Measurements from ENCODE around the gene VWA8. TPM values are rescaled to one million over a fixed set of nuclear protein-coding genes. Genes with fewer than 3 reads are reported as not detected.

Gene VWA8
- total and polyA plus RNA-seq, 7 donors = 3.0 to 37.5 (median 24.7) TPM

GRCh38 chr13:41971848-41972247, 10.9 kb upstream of the VWA8 start:
- Histone ChIP-seq H3K27ac (no peak overlapping the region), H3K27me3 (no peaks in the 10 kb centered on the region), H3K4me1 (no peaks in the 10 kb centered on the region), H3K4me3 (no peak overlapping the region), H3K36me3 (no peaks in the 10 kb centered on the region), H3K9me3 (no peaks in the 10 kb centered on the region)
- intact Hi-C loops (cut with DNase I) = no loop called here
- 32 to 62% methylated on average over 5 of the region's 5 CpGs for WGBS, 2 donors
- TF ChIP-seq CTCF (IDR thresholded peaks at IDR 0.05) (no peak), POLR2AphosphoS5 (IDR thresholded peaks at IDR 0.05) (no peak), POLR2A (IDR thresholded peaks at IDR 0.05) (no peak), EP300 (IDR thresholded peaks at IDR 0.05) (no peak)
- DNase-seq = no peak

GRCh38 chr13:41970918-41971317, 10.0 kb upstream of the VWA8 start:
- no peaks in the 10 kb centered on the region for H3K36me3 ChIP-seq
- TF ChIP-seq POLR2A (IDR thresholded peaks at IDR 0.05) (no peak), POLR2AphosphoS5 (IDR thresholded peaks at IDR 0.05) (no peak), CTCF (IDR thresholded peaks at IDR 0.05) (no peak), EP300 (IDR thresholded peaks at IDR 0.05) (no peak)
- intact Hi-C loops (cut with DNase I) = no loop called here
- no peaks in the 10 kb centered on the region for H3K4me1 ChIP-seq
- H3K27ac ChIP-seq = no peak overlapping the region
- H3K27me3 ChIP-seq = no peaks in the 10 kb centered on the region
- H3K9me3 ChIP-seq = no peaks in the 10 kb centered on the region
- DNase-seq = no peak
- WGBS, 2 donors = 91 to 95% methylated on average over 2 of the region's 2 CpGs
- H3K4me3 ChIP-seq = no peak overlapping the region

- intact Hi-C loops (cut with DNase I) = no loop called here
- no peak for DNase-seq
- H3K9me3 ChIP-seq = no peaks in the 10 kb centered on the region
- no peak overlapping the region for H3K27ac ChIP-seq
- no peak for TF ChIP-seq POLR2A (IDR thresholded peaks at IDR 0.05)
- no peak for TF ChIP-seq CTCF (IDR thresholded peaks at IDR 0.05)
- no peak for TF ChIP-seq EP300 (IDR thresholded peaks at IDR 0.05)
- no peak for TF ChIP-seq POLR2AphosphoS5 (IDR thresholded peaks at IDR 0.05)
- H3K4me1 ChIP-seq = no peaks in the 10 kb centered on the region
- H3K36me3 ChIP-seq = no peaks in the 10 kb centered on the region
- no peaks in the 10 kb centered on the region for H3K27me3 ChIP-seq
- H3K4me3 ChIP-seq = no peak overlapping the region
Observed at GRCh38 chr13:41970022-41970421, 9.1 kb upstream of the VWA8 start.

- Histone ChIP-seq H3K27ac (no peak overlapping the region), H3K36me3 (no peaks in the 10 kb centered on the region), H3K4me3 (no peak overlapping the region), H3K9me3 (no peaks in the 10 kb centered on the region), H3K4me1 (no peaks in the 10 kb centered on the region), H3K27me3 (no peaks in the 10 kb centered on the region)
- intact Hi-C loops (cut with DNase I) = no loop called here
- TF ChIP-seq POLR2AphosphoS5 (IDR thresholded peaks at IDR 0.05) (no peak), CTCF (IDR thresholded peaks at IDR 0.05) (no peak), POLR2A (IDR thresholded peaks at IDR 0.05) (no peak), EP300 (IDR thresholded peaks at IDR 0.05) (no peak)
- no peak for DNase-seq
- 82 to 97% methylated on average over 4 of the region's 4 CpGs for WGBS, 2 donors
Observed at GRCh38 chr13:41969072-41969471, 8.2 kb upstream of the VWA8 start.

GRCh38 chr13:41966671-41967070, 5.8 kb upstream of the VWA8 start:
- peaks cover 0 to 5% (median 2%) of the 10 kb centered on the region in 4 donors for H3K4me1 ChIP-seq

More at GRCh38 chr13:41966671-41967070, 5.8 kb upstream of the VWA8 start:
- Histone ChIP-seq H3K9me3 (no peaks in the 10 kb centered on the region), H3K27ac (no peak overlapping the region), H3K4me3 (no peak overlapping the region), H3K36me3 (no peaks in the 10 kb centered on the region), H3K27me3 (no peaks in the 10 kb centered on the region)
- WGBS, 2 donors = 87 to 93% methylated on average over 1 of the region's 1 CpG
- no peak for TF ChIP-seq POLR2AphosphoS5 (IDR thresholded peaks at IDR 0.05)
- no peak for TF ChIP-seq CTCF (IDR thresholded peaks at IDR 0.05)
- no peak for TF ChIP-seq EP300 (IDR thresholded peaks at IDR 0.05)
- TF ChIP-seq POLR2A (IDR thresholded peaks at IDR 0.05) = no peak
- no peak for DNase-seq
- intact Hi-C loops (cut with DNase I) = no loop called here
